Frontal cortex (tissue), 4 donors: ENCODE data around the gene TGFBR3L. TPM values are rescaled to one million over a fixed set of nuclear protein-coding genes. Genes with fewer than 3 reads are reported as not detected.
A peak's percentile ranks its signal among the peaks of the same experiment; 100 is the strongest.
"Not testable (repeated sequence)": the region's sequence is repeated elsewhere in the genome, so short reads cannot be mapped to it uniquely, and the experiment has no call there.

Experiments
- DNase-seq, 2 donors: peaks; one replicate each; pipeline ENCODE4 v3.0.0; 2012; ENCODE audit warnings: low spot score in 2 of 2
- FAIRE-seq: peaks from 2 replicates; lab custom pipeline; 2012; peaks lifted over from hg19 to GRCh38; lab: Jason Lieb, UNC
- total RNA-seq: library from RNA; depleted of rRNA; stranded (reverse); fragments of >200 nt; gene quantifications from one replicate; pipeline ENCODE4 v1.2.3, GENCODE V29; 2014
- donor health status: control.
- donor health status: control.
- donor health status: control.

Gene TGFBR3L
- total RNA-seq, 1 donor from 2014 or later, result not detected

DNA sequence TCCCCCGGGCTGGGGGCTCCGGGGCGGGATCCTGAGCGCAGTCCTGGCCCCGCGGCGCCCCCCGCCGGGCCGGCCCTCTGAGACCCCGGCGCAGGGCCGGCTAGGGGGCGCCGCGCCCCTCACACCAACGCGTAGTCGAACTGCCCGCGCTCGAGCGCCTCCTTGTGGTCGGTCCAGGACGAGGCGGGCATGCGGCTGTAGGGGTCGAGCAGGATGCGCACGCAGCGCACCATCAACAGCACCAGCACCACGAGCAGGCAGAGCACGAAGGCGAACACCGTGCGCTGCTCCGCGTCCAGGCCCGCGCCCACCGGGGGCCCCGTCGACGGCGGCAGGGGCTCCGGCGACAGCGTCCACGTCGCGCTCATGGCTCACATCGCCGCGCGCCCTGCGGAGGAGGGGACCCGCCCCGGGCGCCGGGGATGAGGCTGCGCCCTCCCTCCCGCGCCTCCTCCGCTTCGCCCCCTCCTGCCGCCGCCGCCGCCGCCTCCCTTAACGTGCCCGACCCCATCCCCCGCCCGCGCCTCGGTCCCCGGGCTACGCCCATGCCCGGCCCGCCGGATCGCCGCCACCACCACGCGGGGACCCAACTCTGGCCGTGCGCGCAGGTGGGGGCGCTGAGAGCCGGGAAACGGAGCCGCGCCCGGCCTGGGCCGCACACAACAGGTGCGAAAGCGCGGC lies 10.7 kb downstream of the TGFBR3L start:
- no peak for FAIRE-seq
- DNase-seq, result peak; percentile 69 to 73

DNA sequence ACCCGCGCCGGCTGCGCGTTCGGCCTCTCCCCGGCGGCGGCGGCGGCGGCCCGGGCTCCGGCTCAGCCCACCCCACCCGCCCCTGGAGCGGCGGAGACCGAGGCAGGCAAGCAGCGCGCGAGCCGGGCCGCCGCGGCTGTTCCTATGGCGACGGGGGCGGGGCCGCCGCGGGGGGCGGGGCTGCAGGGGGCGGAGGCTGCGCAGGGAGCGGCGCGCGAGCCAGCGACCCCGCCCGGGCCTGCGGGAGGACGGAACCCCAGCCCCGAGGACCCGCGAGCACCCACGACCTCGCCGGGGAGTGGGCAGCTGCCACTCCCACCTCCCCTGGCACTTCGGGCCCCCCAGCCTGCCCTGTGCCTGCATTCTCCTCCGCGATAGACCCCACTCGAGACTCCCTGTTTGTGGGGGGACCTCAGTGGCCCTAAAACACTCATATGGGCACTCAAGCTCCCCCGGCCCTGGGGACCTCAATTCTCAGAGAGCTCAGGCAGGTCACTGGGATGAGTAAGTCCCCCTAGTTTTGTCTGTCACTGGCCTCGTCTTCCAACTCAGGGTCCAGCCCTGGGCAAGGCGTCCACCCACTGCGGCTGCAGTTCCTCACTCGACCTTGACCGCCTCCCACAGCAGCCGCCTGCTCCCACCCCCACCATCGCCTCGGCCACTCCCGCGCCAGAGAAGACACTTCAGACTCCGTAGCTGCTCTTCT lies 11.5 kb downstream of the TGFBR3L start, which contains the start of gene CTXN1:
Gene CTXN1, minus strand, starts transcription at position 115 of the 706 bp plus-strand sequence. CDS start 597 bp downstream, outside the sequence.
- FAIRE-seq (no peak), DNase-seq (peak; percentile 90 to 91)

DNA sequence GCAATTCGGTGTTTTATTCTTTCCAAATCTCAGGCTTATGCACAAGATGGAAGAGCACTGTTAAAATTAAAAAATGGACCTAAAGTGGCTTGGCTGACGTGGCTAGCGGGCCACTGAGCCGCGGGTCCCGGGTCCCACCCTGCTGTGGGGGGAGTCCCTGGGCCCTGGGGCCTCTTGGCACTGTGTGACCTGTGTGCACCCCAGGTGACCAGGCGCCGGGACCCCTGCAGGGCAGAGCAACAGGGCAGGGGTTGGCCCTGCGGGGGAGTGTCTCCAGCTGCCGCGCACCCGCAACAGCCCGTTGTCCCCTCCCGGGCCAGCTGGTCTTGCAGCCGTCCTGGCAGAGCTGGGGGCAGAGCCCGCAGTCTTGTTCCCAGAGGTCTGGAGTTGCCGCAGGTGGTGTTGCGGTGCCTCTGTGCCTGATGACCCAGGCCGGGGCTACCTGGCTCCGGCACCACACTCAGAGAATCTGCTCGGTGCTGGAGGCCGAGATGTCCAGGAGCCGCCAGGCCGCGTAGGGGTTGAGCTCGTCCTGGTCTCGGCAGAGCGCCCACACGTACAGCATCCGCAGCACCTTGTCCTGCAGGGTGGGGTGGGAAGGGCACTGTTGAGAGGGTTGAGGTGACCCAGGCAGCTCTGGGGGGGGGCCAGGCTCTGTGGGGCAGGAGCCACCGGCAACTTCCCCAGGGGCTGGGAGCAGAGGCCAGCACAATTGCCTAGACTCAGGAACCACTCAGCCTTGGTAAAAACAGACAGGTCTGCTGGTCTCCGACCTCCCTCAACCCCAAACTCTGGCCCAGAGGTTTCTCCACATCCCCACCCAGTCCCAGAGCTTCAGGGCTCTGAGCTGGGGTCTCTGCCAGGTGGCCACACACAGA lies 12.3 kb downstream of the TGFBR3L start:
- FAIRE-seq (no peak), DNase-seq (no peak)

DNA sequence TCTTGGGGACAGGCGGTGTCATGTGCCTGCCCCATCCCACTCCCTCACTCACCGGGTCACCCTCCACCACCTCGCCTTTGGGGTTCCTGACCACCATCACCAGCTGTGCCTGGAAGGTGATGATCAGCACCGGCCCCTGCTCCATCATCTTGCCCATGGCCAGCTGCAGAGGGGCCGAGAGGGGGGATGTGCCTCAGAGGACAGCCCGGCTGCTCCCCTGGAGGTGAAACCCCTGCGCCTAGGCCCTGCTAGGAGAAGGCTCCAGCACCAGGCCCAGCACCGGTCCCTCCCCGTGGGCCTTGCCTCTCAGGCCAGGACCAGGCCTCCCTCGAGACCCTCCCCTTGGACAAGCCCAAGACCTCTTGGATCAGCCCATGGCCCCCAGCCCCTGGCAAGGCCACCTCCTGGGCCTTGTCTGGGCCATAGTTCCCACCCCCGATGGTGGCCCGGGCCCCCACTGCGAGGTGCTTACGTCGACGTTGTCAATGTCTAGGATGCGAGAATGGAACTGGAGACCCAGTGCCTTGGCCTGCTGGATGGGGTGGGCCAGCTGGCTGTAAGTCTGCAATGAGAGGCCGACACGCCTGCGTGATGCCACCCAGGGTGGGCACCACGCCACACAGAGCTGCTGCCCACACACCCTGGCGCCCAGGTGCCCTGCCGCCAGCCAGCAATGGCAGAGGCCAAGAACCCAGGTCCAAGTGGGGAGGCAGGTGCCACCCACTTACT lies 13.1 kb downstream of the TGFBR3L start:
- FAIRE-seq, result no peak

DNA sequence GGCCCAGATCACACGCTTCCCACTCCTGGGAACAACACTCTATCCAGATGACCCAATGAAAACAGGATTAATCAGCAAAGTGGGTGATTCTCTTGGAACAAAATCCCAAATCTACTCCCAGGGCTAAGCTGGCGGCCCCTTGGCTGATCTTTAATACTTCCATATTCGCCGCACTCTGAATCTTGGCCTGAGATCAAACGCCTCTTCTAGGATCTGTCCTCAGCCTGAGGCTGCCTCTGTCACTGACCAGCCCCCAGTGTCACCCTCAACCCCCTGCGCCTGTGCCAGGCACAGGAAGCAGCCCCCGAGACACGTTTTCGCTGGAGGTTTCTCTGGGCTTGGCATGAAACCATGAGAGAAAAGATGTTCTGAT lies 13.7 kb downstream of the TGFBR3L start:
- DNase-seq (no peak), FAIRE-seq (no peak)

More for the DNA sequence above, 13.1 kb downstream of the TGFBR3L start:
- no peak for DNase-seq

DNA sequence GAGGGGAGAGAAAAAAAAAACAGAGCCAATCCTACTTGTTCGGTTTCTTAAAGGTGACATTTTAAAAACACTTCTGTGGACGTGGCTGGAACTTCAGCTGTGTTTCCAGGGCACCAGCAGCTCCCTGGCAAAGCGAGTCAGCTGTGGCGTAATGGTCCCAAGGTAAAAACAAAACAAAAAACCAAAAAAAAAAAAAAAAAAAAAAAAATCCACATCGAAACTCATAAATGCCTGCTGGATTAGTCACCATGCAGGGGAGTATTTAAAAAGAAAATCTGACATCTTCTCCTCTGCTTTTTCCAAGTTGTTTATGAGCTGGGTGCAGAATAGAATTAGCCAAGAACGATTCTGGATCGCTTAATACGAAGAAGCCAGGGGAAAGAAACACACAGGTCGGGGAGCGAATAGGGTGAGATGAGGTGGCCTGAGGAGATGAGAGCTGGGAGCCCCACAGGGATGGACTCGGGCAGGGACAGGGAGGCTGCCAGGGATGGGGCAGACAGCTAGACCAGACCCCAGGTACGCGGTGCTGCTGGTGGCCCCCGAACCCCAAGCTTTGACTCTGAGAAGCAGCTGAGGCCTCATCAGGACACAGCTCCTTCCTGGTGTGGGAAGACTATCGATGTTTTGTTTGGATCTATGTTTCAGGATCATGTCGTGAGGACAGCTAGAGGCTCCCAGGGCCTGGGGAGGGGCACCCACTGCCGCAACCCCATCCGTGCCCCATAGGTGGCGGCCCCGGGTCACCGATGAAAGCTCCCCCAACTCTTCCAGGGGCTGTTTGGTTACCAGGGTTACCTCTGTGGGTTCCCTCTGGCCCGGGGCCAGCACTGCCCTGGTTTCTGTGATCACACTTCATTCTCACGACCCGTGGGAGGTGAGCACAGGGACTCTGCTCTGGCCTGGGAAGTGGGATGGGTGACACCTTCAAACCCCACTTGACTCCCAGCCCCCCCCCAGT lies 14.4 kb downstream of the TGFBR3L start:
- no peak for FAIRE-seq
- no peak for DNase-seq

DNA sequence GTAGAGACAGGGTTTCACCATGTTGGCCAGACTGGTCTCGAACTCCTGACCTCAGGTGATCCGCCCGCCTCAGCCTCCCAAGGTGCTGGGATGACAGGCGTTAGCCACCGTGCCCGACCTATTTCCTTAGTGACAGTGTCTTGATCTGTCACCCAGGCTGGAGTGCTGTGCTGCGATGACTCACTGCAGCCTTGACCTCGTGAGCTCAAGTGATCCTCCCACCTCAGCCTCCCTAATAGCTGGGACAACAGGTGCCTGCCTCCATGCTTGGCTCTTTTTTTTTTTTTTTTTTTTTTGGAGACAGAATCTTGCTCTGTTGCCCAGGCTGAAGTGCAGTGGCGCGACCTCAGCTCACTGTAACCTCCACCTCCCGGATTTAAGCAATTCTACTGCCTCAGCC lies 15.4 kb downstream of the TGFBR3L start:
- not testable (repeated sequence) for FAIRE-seq, DNase-seq

DNA sequence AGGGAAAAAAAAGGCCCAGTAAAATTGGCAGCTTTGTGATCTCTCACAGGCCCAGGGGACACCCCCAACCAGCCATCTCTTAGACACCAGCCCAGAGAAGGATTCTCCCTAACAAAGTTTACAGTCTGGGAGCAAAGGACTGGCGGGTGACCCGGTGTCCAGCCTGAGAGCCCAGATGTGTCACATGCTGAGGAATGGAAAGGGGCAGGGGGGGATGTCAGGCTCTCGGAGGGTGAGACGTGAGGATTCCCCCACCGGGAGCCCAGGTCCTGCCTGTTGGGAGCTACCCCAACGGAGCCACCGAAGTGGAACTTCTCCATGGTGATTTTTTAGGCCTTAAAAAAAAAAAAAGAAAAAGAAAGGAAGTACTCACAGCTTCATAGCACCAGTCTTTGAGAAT lies 16.1 kb downstream of the TGFBR3L start:
- DNase-seq (no peak), FAIRE-seq (no peak)

DNA sequence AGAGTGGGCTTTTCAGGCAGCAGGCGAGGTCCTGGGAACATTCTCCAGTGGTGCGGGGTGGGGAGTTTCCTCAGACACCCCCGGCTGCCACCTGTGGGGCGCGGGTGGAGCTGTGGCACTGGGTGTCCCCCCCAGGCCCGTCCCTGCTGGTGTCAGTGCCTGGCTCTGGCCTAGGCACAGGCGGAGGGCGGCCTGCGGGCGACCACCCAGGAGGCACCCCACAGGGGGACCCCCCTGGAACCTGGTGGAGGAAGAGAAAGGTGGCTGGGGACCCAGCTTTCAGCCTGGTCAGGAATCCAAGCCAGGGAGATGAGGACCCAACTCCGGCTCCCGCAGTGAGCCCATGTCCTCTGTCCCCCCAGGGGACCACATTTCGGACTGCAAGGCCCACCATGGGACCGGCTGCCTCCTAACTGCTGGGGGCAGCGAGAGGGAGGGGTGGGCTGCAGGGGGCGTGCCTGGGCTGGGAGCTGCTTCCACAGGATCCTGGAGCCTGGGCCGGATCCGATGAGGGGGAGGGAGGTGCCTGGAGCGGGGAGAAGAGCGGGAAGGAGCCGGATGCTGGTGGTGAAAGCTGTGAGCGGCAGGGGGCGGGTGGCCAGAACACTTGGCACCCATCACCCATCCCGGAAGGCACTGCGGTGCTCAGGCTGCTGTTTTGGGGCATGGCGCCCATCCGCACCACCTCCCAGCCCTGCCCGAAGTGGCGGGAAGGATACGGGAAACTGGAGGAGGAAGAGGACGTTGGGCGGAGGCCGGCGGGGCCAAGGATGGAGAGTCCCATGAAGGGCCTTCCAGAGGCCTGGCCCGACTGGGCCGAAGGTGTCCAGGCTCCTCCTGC lies 16.8 kb downstream of the TGFBR3L start:
- DNase-seq (no peak), FAIRE-seq (no peak)

DNA sequence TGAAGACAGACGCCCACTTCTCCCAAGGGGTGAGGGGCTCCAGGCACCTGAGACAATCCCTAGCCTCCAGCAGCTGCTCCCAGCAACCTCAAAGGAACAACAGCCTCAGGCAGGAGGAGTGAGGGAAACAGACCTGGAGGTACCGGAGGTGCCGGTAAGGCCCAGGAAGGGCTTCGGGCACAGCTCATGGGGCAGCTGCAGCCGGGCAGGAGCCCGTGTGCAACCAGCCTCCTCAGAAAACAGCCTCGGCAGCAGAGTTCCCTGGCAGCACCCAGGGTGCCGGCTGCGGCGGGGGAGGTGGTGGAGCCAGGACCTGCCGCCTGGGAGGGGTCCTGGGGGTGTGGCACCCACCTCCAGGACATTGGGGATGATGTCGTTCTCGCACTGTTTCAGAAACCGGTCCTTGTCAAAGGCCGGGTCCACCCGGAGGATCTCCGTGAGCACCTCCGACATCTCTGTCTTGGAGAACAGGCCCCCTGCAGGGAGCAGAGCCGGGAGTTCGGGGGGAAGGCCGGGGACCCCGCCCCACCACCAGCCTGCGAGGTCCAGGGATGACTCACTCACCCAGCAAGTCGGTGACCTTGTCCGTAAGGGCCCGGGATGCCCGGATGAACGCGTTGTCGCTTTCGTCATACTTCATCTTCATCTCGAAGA lies 17.8 kb downstream of the TGFBR3L start:
- FAIRE-seq, result no peak
- DNase-seq, result no peak

DNA sequence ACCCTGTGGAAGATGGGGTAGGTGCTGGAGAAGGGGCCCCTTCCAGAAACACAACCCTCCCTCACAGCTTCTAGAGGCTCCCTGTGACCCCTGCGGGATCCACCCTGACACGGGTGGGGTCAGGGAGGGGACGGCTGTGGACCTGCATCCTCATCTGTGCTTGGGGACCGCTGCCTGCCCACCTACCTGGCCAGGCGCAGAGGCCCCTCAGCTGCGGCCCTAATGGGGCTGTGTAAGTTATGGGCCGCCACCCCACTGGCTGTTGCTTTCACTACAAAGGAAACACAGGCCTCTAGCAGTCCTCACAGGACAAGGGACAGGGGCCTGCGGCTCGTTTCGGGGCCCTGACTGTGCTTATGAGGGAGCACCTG lies 18.3 kb downstream of the TGFBR3L start:
- no peak for DNase-seq
- FAIRE-seq, result no peak

DNA sequence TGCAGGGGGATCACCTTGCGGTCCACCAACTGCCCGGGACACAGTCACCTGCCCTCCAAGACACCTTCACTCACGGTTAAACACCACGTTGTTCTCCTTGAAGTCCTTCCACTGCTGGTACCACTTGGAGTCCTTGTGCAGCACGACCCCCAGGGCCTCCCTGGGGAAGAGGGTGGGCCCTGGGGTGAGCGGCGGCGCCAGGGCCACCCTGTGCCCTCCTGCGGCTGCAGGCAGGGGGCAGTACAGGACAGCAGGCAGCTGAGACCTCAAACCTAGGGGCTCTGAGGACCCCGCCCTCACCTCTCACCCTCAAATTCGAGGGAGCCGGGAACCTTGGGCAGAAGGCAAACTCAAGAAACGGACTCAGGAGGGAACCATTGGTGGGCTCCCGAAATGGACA lies 18.8 kb downstream of the TGFBR3L start:
- DNase-seq (no peak), FAIRE-seq (no peak)

DNA sequence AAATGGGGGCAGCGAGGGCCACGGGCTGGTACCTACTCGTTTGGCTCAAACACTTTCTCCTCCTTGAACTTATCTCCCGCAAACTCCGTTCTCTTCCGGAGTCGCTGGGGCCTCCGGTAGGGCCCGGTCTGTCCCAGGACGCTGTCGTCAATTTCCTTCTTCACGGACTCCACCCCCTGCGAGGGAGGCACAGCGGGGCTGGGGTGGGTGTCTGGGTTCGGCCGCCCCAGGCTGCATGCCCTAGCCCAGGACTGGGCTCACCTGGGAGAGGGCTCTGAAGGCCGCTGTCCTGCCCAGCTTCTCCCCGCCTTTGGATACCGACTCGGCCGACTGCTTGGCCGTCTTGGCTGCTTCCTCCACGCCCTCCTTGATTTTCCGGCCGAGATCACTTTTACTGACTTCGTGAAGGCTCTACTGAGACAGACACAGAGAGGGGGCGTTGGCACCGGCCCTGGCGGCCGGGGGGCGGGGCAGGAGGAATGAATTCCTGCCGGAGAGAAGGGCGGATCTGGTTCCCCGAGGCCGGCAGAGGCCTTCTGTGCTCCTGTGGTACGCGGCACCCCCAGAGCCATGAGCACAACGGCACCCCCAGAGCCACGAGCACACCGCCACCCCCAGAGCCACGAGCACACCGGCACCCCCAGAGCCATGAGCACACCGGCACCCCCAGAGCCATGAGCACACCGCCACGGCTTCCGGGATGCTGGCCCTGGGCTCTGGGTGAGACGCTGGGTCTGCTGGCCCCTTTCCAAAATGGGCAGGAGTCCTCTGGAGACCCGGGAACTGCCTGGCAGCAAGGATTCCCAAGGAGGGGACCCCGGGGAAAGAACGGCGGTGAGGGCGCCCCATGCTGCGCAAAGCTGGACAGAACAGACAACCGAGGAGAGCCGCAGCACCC lies 19.4 kb downstream of the TGFBR3L start:
- no peak for FAIRE-seq

DNA sequence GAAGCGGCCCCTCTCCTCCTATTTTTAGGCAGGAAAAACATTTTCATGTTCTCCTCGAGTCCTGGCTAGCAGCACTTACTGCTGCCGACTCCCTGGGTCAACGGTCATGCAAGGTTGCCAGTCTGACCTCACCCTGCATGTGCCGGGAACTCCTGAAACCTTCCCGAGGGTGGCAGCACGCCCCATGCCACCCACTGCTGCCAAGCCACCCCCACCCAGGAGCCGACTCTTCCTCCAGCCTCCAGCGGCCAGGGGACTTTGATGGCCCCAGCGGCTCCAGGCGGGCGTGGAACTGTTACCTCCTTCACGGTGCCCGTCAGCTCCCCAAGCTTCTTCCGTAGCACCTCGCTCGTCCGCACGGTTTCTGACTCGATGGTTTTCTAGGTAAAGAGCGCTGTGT lies 20.1 kb downstream of the TGFBR3L start:
- FAIRE-seq, result no peak

More for the DNA sequence above, 19.4 kb downstream of the TGFBR3L start:
- no peak for DNase-seq

DNA sequence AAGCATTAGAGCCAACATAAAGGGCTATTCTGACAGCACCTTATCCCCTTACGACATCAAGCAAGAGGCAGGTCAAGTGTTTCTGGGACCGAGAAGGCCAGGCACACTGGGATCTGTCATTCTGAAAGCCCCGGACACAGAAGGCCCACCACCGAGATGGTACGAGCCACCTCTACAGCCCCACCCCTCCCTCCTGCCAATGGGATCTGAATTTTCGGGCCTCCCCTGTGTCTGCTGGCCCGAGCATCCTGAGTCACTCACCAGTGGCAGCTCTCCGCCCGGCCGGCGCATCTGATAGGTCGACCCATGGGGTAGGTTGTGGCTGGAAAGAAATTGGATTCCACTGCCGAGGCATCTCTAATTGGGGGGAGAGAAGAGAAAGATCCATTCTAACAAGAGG lies 26.2 kb downstream of the TGFBR3L start:
- no peak for FAIRE-seq
- no peak for DNase-seq

More for the DNA sequence above, 20.1 kb downstream of the TGFBR3L start:
- no peak for DNase-seq

DNA sequence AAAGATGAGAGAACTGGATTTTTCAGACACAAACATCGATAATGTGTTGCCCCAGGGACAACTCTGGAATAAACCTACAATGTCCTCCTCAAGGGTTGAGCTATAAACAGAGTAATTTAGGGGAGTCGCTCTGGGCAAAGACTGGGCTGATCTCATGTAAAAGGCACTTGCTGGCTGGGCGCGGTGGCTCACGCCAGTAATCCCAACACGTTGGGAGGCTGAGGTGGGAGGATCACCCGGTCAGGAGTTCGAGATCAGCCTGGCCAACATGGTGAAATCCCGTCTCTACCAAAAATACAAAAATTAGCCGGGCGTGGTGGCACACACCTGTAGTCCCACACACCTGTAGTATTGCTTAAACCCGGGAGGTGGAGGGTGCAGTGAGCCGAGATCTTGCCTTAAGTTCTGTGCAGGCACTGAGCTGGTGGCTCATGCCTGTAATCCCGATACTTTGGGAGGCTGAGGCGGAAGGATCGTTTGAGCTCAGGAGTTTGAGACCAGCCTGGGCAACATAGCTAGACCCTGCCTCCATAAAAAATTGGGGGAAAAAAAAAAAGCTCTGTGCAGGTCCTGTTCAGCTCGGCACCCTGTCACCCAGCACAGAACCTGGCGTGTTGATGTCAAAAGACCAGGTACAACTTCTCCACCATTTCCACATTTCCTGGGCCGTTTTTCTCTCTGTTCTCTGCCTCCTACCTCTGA lies 27.4 kb downstream of the TGFBR3L start:
- FAIRE-seq, result no peak
- DNase-seq, result no peak
